HG03103 (cell line): ENCODE results near the gene STX17.
A peak's percentile ranks its signal among the peaks of the same experiment; 100 is the strongest.
"Not testable (repeated sequence)": the region's sequence is repeated elsewhere in the genome, so short reads cannot be mapped to it uniquely, and the experiment has no call there.

Experiments used
- ATAC-seq: cut with Tn5 transposase; IDR thresholded peaks from one replicate; pipeline ENCODE4 v1.9.1; 2021; ENCODE audit warnings: low read depth; ENCODE audit not compliant: unreplicated experiment

Gene STX17

GRCh38 chr9:99906403-99907207, at the start of gene STX17:
STX17 (plus strand) TSS chr9:99906654; CDS start chr9:99915240, 8,586 bp downstream.
- peak; percentile 80 for ATAC-seq

GRCh38 chr9:99857576-99857975, 48.9 kb upstream of the STX17 start:
- not testable (repeated sequence) for ATAC-seq

- no peak for ATAC-seq
Observed at GRCh38 chr9:99858087-99858486, 48.4 kb upstream of the STX17 start.

GRCh38 chr9:99859243-99859980, 47.0 kb upstream of the STX17 start:
- ATAC-seq: no peak

GRCh38 chr9:99860266-99860665, 46.2 kb upstream of the STX17 start:
- no peak for ATAC-seq

GRCh38 chr9:99863955-99864354, 42.5 kb upstream of the STX17 start:
- ATAC-seq: no peak

- no peak for ATAC-seq
Observed at GRCh38 chr9:99866398-99866797, 40.1 kb upstream of the STX17 start.

- ATAC-seq: no peak
Observed at GRCh38 chr9:99867536-99867935, 38.9 kb upstream of the STX17 start.

GRCh38 chr9:99867968-99868367, 38.5 kb upstream of the STX17 start:
- ATAC-seq: peak; percentile 59

GRCh38 chr9:99868845-99869244, 37.6 kb upstream of the STX17 start:
- ATAC-seq: peak; percentile 77

- no peak for ATAC-seq
Observed at GRCh38 chr9:99870126-99870525, 36.3 kb upstream of the STX17 start.

GRCh38 chr9:99873531-99873930, 32.9 kb upstream of the STX17 start:
- no peak for ATAC-seq

GRCh38 chr9:99873943-99874584, 32.4 kb upstream of the STX17 start:
- no peak for ATAC-seq

GRCh38 chr9:99876190-99876589, 30.3 kb upstream of the STX17 start:
- no peak for ATAC-seq

- no peak for ATAC-seq
Observed at GRCh38 chr9:99878651-99879050, 27.8 kb upstream of the STX17 start.

- ATAC-seq: no peak
Observed at GRCh38 chr9:99881769-99882168, 24.7 kb upstream of the STX17 start.

GRCh38 chr9:99885747-99886146, 20.7 kb upstream of the STX17 start:
- no peak for ATAC-seq

GRCh38 chr9:99889120-99889519, 17.3 kb upstream of the STX17 start:
- no peak for ATAC-seq

GRCh38 chr9:99894826-99895225, 11.6 kb upstream of the STX17 start:
- ATAC-seq: no peak

GRCh38 chr9:99895510-99895909, 10.9 kb upstream of the STX17 start:
- ATAC-seq: no peak

- no peak for ATAC-seq
Observed at GRCh38 chr9:99896119-99896518, 10.3 kb upstream of the STX17 start.
